Activated CD4-positive, alpha-beta T cell treated with anti-CD3 and anti-CD28 coated beads, Interleukin-2, amount 10 ng/mL, durations not matched to agents 7 days and 5 days (primary cell): ENCODE measurements around the gene NKX2-8. TPM values are rescaled to one million over a fixed set of nuclear protein-coding genes. Genes with fewer than 3 reads are reported as not detected.

Experiments
- CTCF ChIA-PET: fragments of 350-600 bp; sonication (Branson Sonifier 250); formaldehyde crosslinking; loops from one replicate; lab custom pipeline; 2021; ENCODE audit warnings: antibody characterized with exemption; lab: Charles Lee
- POLR2A ChIA-PET: fragments of 350-600 bp; sonication (Branson Sonifier 250); formaldehyde crosslinking; loops from one replicate; lab custom pipeline; 2021; ENCODE audit warnings: antibody characterized with exemption; lab: Charles Lee
- DNase-seq: peaks from one replicate; pipeline ENCODE4 v3.0.0-alpha.2; 2020
- H3K27ac Mint-ChIP-seq: one replicate; pipeline ENCODE4 v1.8.0; 2021; ENCODE audit warnings: mild to moderate bottlenecking, moderate library complexity, mixed read lengths
- H3K27me3 Mint-ChIP-seq: one replicate; pipeline ENCODE4 v1.8.0; 2021; ENCODE audit warnings: mixed read lengths
- H3K36me3 Mint-ChIP-seq: one replicate; pipeline ENCODE4 v1.8.0; 2021; ENCODE audit warnings: low read depth, mixed read lengths
- H3K4me1 Mint-ChIP-seq: one replicate; pipeline ENCODE4 v1.8.0; 2021; ENCODE audit warnings: mixed read lengths
- H3K4me3 Mint-ChIP-seq: one replicate; pipeline ENCODE4 v1.8.0; 2021; ENCODE audit warnings: mild to moderate bottlenecking, moderate library complexity, mixed read lengths
- H3K9me3 Mint-ChIP-seq: one replicate; pipeline ENCODE4 v1.8.0; 2021; ENCODE audit warnings: mixed read lengths
- total RNA-seq, 2 experiments: library from RNA; stranded (reverse); gene quantifications; one replicate each; pipeline ENCODE4 v1.2.3, GENCODE V29; 2021

The NKX2-8 gene
- total RNA-seq, 2 experiments from 2014 or later = not detected

GRCh38 chr14:36588788-36589187 lies 6.4 kb upstream of the NKX2-8 start:
- ChIA-PET POLR2A (interaction anchor here (0.6 kb wide), 1 partner anchor 346 kb away, joined by 7 read pairs; no protein-coding TSS in a partner anchor), CTCF (interaction anchor here (1.0 to 1.3 kb wide), 2 partner anchors 16 to 63 kb away, joined by 3 read pairs; no protein-coding TSS in a partner anchor)
- H3K36me3 Mint-ChIP-seq = no peaks in the 10 kb centered on the region

GRCh38 chr14:36588119-36588518 lies 5.7 kb upstream of the NKX2-8 start:
- Mint-ChIP-seq H3K36me3 (no peaks in the 10 kb centered on the region), H3K9me3 (no peaks in the 10 kb centered on the region), H3K4me1 (no peaks in the 10 kb centered on the region), H3K27me3 (peaks cover 77% of the 10 kb centered on the region), H3K4me3 (no peak overlapping the region), H3K27ac (no peak overlapping the region)
- ChIA-PET POLR2A (no interaction called here), CTCF (interaction anchor here (1.0 to 1.3 kb wide), 2 partner anchors 15 to 62 kb away, joined by 3 read pairs; no protein-coding TSS in a partner anchor)
- no peak for DNase-seq

More at GRCh38 chr14:36588788-36589187, 6.4 kb upstream of the NKX2-8 start:
- DNase-seq = no peak
- no peaks in the 10 kb centered on the region for H3K9me3 Mint-ChIP-seq
- H3K27ac Mint-ChIP-seq = no peak overlapping the region
- no peak overlapping the region for H3K4me3 Mint-ChIP-seq
- H3K27me3 Mint-ChIP-seq = peaks cover 70% of the 10 kb centered on the region
- no peaks in the 10 kb centered on the region for H3K4me1 Mint-ChIP-seq

- Mint-ChIP-seq H3K9me3 (no peaks in the 10 kb centered on the region), H3K27me3 (peaks cover 79% of the 10 kb centered on the region), H3K27ac (no peak overlapping the region), H3K4me3 (no peak overlapping the region), H3K36me3 (no peaks in the 10 kb centered on the region), H3K4me1 (no peaks in the 10 kb centered on the region)
- DNase-seq = no peak
- ChIA-PET CTCF (interaction anchor here (2.2 kb wide), 1 partner anchor 60 kb away, joined by 6 read pairs; no protein-coding TSS in a partner anchor), POLR2A (no interaction called here)
Measured at GRCh38 chr14:36585100-36585499, 2.7 kb upstream of the NKX2-8 start.

- no peaks in the 10 kb centered on the region for H3K9me3 Mint-ChIP-seq
- H3K27me3 Mint-ChIP-seq = peaks cover 79% of the 10 kb centered on the region
- ChIA-PET POLR2A (no interaction called here), CTCF (interaction anchor here (0.6 to 2.2 kb wide), 3 partner anchors 61 to 822 kb away, joined by 3 to 6 read pairs (median 3); no protein-coding TSS in a partner anchor)
- no peak for DNase-seq
- H3K27ac Mint-ChIP-seq = no peak overlapping the region
- H3K36me3 Mint-ChIP-seq = no peaks in the 10 kb centered on the region
- H3K4me1 Mint-ChIP-seq = no peaks in the 10 kb centered on the region
- no peak overlapping the region for H3K4me3 Mint-ChIP-seq
Measured at GRCh38 chr14:36583893-36584811, 1.7 kb upstream of the NKX2-8 start.

- CTCF ChIA-PET = interaction anchor here (2.2 kb wide), 1 partner anchor 62 kb away, joined by 6 read pairs; no protein-coding TSS in a partner anchor
- Mint-ChIP-seq H3K27me3 (peaks cover 80% of the 10 kb centered on the region), H3K4me3 (no peak overlapping the region), H3K36me3 (no peaks in the 10 kb centered on the region), H3K9me3 (no peaks in the 10 kb centered on the region), H3K4me1 (no peaks in the 10 kb centered on the region), H3K27ac (no peak overlapping the region)
- DNase-seq = no peak
- POLR2A ChIA-PET = no interaction called here
Measured at GRCh38 chr14:36583242-36583892, 953 bp upstream of the NKX2-8 start.

GRCh38 chr14:36582874-36583241 lies 444 bp upstream of the NKX2-8 start:
- peaks cover 81% of the 10 kb centered on the region for H3K27me3 Mint-ChIP-seq
- no peak overlapping the region for H3K27ac Mint-ChIP-seq
- ChIA-PET CTCF (no interaction called here), POLR2A (no interaction called here)
- no peak for DNase-seq
- H3K4me1 Mint-ChIP-seq = no peaks in the 10 kb centered on the region
- H3K36me3 Mint-ChIP-seq = no peaks in the 10 kb centered on the region
- no peak overlapping the region for H3K4me3 Mint-ChIP-seq
- H3K9me3 Mint-ChIP-seq = no peaks in the 10 kb centered on the region

GRCh38 chr14:36580856-36581831 lies 1.3 kb downstream of the NKX2-8 start:
- Mint-ChIP-seq H3K4me3 (no peak overlapping the region), H3K36me3 (no peaks in the 10 kb centered on the region), H3K27me3 (peaks cover 70% of the 10 kb centered on the region), H3K4me1 (no peaks in the 10 kb centered on the region), H3K27ac (no peak overlapping the region), H3K9me3 (no peaks in the 10 kb centered on the region)
- POLR2A ChIA-PET = no interaction called here
- DNase-seq = no peak
- CTCF ChIA-PET = no interaction called here

GRCh38 chr14:36580141-36580855 lies 2.1 kb downstream of the NKX2-8 start:
- CTCF ChIA-PET = no interaction called here
- no peak for DNase-seq
- H3K4me1 Mint-ChIP-seq = no peaks in the 10 kb centered on the region
- H3K9me3 Mint-ChIP-seq = no peaks in the 10 kb centered on the region
- no peak overlapping the region for H3K27ac Mint-ChIP-seq
- no peak overlapping the region for H3K4me3 Mint-ChIP-seq
- H3K36me3 Mint-ChIP-seq = no peaks in the 10 kb centered on the region
- POLR2A ChIA-PET = no interaction called here
- H3K27me3 Mint-ChIP-seq = peaks cover 64% of the 10 kb centered on the region

- ChIA-PET CTCF (no interaction called here), POLR2A (no interaction called here)
- H3K27ac Mint-ChIP-seq = no peak overlapping the region
- no peaks in the 10 kb centered on the region for H3K4me1 Mint-ChIP-seq
- no peaks in the 10 kb centered on the region for H3K9me3 Mint-ChIP-seq
- no peak overlapping the region for H3K4me3 Mint-ChIP-seq
- DNase-seq = no peak
- no peaks in the 10 kb centered on the region for H3K36me3 Mint-ChIP-seq
- peaks cover 57% of the 10 kb centered on the region for H3K27me3 Mint-ChIP-seq
Measured at GRCh38 chr14:36579573-36580140, 2.8 kb downstream of the NKX2-8 start.

- Mint-ChIP-seq H3K36me3 (no peaks in the 10 kb centered on the region), H3K9me3 (no peaks in the 10 kb centered on the region), H3K4me1 (no peaks in the 10 kb centered on the region), H3K27me3 (peaks cover 51% of the 10 kb centered on the region), H3K27ac (no peak overlapping the region), H3K4me3 (no peak overlapping the region)
- DNase-seq = no peak
- CTCF ChIA-PET = interaction anchor here (0.5 kb wide), 1 partner anchor 10 kb away, joined by 3 read pairs; no protein-coding TSS in a partner anchor
- POLR2A ChIA-PET = no interaction called here
Measured at GRCh38 chr14:36579001-36579555, 3.3 kb downstream of the NKX2-8 start.

- H3K4me3 Mint-ChIP-seq = no peak overlapping the region
- no peaks in the 10 kb centered on the region for H3K36me3 Mint-ChIP-seq
- no peaks in the 10 kb centered on the region for H3K9me3 Mint-ChIP-seq
- no peak for DNase-seq
- H3K4me1 Mint-ChIP-seq = no peaks in the 10 kb centered on the region
- ChIA-PET CTCF (no interaction called here), POLR2A (no interaction called here)
- H3K27me3 Mint-ChIP-seq = peaks cover 7% of the 10 kb centered on the region
- no peak overlapping the region for H3K27ac Mint-ChIP-seq
Measured at GRCh38 chr14:36570065-36570464, 12.3 kb downstream of the NKX2-8 start.
